Measurements from ENCODE around the gene PHKA1.
"Not testable (repeated sequence)": the region's sequence is repeated elsewhere in the genome, so short reads cannot be mapped to it uniquely, and the experiment has no call there.

The PHKA1 gene

GRCh38 chrX:72666451-72666850 lies 47.7 kb downstream of the PHKA1 start:
- no peak for DNase-seq (ENCODE audit: low spot score)

- DNase-seq (ENCODE audit: low spot score), result no peak
Observed at GRCh38 chrX:72663737-72664136, 50.4 kb downstream of the PHKA1 start.

- no peak for DNase-seq (ENCODE audit: low spot score)
Observed at GRCh38 chrX:72662020-72662747, 51.9 kb downstream of the PHKA1 start.

DNA sequence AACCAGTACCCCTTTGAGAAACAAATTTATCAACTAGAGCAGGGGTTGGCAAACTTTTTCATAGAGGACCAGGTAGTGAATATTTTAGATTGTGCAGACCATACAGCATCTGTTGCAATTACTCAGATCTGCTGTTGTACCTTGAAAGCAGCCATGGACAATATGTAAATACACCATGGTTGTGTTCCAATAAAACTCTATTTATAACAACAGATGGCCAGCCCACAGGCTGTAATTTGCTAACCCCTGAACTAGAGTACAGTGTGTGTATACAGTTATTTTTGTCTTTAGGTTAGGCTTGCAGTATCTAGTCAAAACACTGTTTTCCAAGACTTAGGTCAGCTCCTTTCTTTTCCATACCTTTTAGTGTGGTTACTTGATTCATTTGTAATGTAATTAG lies 54.4 kb downstream of the PHKA1 start:
- no peak for DNase-seq (ENCODE audit: low spot score)

- DNase-seq (ENCODE audit: low spot score), result peak; percentile 17
Observed at GRCh38 chrX:72652082-72652481, 62.0 kb downstream of the PHKA1 start.

DNA sequence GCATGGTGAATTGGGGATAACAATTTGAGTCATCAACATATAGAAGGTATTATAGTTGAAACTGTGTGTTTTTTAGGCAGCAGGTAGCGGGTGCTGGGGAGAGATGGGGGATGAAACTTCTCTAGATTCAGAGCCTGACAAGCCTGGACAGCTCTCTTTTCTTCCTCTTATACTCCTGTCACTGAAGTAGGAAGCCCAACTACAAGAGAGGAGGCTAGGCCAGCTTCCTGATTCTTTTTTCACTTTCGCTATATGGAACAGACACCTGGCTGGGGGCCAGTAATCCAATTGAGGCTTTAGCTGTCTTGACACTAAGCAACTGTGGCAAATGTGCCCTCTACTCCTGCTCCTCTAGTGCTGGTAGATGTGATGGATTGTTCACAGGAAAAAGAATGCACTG lies 69.2 kb downstream of the PHKA1 start:
- peak; percentile 19 for DNase-seq (ENCODE audit: low spot score)

GRCh38 chrX:72641611-72642010 lies 72.5 kb downstream of the PHKA1 start:
- no peak for DNase-seq (ENCODE audit: low spot score)

DNA sequence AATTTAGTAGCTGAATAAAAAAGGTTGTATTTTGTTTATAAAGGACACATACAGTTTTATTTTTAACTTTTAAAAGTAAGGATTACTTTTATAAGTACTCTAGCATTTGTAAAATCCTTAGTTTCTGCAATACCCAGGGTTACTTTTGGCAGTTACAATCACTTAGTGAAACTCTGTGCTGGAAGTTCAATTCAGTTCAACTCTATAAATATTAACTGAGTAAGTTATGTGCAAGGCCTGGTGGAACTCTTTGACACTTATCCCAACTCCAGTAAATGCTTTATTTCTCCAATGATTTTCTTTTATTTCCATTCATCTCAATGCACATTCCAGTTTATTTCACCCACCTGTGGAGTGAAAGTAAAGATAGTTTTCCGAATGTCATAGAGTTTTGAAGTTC lies 78.2 kb downstream of the PHKA1 start:
- no peak for DNase-seq (ENCODE audit: low spot score)

DNA sequence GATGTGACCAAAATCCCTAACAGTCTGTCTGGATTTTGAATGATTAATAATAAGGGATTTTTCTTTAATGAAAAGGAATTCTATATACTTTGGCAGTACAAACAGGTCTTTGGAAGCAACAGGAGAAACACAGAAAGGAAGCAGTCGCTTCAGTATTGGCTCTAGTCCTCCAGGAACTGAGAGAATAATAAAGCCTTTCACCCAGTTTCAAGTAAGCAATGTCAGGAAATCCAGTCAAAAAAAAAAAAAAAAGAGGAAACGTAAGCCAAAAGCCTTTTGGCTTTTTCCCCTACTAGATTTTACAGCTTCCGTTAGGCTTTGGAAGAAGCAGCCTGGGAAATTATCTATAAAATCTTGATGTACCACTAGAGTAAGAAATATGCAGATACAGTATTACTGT lies 79.8 kb downstream of the PHKA1 start:
- peak; percentile 52 for DNase-seq (ENCODE audit: low spot score)

DNA sequence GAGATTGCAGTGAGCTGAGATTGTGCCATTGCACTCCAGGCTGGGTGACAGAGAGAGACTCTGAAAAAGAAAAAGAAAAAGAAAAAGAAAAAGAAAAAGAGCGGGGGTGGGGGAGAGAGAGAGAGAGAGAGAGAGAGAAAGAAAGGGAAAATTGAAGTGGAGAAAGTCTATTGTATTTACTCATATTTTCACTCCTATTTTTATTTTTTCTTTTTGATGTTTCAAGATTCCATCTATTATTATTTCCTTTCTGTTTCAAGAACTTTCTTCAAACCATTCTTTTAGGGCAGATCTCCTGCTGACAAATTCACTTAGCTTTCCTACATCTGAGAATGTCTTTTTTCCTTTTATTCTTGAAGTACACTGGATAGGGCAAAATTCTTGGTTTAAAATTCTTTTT lies 83.9 kb downstream of the PHKA1 start:
- DNase-seq (ENCODE audit: low spot score), result no peak

GRCh38 chrX:72624194-72624593 lies 89.9 kb downstream of the PHKA1 start:
- DNase-seq (ENCODE audit: low spot score), result no peak

GRCh38 chrX:72621625-72622485 lies 92.3 kb downstream of the PHKA1 start:
- no peak for DNase-seq (ENCODE audit: low spot score)

GRCh38 chrX:72621163-72621562 lies 92.9 kb downstream of the PHKA1 start:
- DNase-seq (ENCODE audit: low spot score), result no peak

DNA sequence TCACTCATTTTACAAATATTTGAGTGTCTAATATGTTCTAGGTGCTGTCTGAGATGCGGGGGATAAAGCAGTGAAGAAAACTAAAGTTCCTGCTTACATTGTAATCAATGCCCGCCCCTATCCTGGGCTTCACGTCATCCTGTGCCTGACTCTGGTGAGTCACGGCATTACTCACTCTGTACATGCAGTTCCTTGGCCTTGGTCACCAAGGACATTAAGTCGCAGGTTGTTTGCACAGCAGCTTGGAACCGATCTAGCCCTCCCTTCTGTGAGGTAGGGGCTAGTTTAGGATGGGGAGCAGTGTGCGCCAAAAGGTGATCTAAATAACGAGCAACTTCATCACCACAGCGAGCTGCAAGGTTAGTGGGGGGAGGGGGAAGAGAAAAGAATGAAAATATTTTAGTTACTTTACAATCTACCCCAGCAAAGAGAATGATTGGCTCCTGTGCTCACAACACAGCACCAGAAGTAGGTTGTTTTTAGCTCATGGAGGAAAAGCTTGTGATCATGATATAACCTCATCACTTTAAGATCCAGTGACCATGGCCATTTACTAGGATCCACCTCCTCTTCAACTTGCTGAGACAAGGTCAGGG lies 93.5 kb downstream of the PHKA1 start:
- DNase-seq (ENCODE audit: low spot score), result no peak

- DNase-seq (ENCODE audit: low spot score), result no peak
Observed at GRCh38 chrX:72609313-72609712, 104.8 kb downstream of the PHKA1 start.

- no peak for DNase-seq (ENCODE audit: low spot score)
Observed at GRCh38 chrX:72604705-72605104, 109.4 kb downstream of the PHKA1 start.

- no peak for DNase-seq (ENCODE audit: low spot score)
Observed at GRCh38 chrX:72604112-72604511, 110.0 kb downstream of the PHKA1 start.

DNA sequence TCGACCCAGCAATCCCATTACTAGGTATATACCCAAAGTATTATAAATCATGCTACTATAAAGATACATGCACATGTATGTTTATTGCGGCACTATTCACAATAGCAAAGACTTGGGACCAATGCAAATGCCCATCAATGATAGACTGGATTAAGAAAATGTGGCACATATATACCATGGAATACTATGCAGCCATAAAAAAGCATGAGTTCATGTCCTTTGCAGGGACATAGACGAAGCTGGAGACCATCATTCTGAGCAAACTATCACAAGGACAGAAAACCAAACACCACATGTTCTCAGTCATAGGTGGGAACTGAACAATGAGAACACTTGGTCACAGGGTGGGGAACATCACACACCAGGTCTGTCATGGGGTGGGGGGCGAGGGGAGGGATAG lies 123.1 kb downstream of the PHKA1 start:
- not testable (repeated sequence) for DNase-seq (ENCODE audit: low spot score)

DNA sequence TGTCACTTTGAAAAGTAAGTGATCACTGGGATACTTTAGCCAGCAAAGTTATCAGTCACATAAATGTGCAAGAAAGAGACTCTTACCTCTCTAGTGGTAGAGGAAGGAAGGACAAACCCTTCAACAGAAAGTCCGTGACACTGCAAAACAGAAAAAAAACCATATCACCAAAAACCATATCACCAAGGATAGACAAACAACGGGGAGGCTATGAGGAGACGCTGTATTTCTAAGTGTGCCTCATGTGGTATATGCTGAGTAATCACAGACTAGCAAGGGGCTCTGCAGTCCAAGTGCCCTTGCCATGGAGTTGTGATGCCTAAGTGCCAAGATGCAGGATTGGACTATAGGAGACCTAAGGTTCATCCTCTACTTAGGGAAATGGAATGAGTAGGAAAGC lies 129.9 kb downstream of the PHKA1 start:
- DNase-seq (ENCODE audit: low spot score), result no peak

DNA sequence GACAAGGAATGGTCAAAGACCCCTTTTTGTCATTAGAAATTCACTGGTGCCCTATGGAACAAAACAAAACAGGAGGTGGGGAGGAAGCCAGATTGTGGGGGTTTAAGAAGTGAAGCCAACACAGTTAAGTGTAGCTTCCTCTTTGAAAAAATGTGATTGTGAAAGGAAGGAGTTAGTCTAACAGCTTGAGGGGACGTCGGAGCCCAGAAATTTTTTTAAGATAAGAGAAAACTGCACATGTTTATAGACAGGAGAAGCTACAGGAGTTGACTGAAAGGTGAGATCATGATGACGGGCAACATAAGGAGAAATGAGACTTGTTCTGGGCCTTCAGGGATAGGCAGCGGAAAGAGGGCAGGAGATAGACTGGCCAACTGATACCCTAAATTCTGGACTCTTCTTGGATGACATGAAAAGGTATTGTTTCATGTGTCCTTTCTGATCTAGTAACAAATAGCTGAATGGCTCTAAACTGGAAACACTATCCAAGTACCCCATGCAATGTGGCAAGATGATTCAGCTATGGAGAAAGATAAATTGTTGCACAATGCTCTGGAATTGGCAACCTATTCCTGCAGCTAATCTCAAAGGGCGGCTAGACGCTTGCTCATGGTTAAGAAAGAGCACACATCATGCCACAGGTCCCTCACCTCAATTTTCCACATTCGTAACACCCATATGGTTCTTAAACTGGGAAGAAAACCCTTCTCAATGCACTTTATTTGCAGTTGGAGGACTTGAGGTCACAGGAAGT lies 137.8 kb downstream of the PHKA1 start:
- no peak for DNase-seq (ENCODE audit: low spot score)

DNA sequence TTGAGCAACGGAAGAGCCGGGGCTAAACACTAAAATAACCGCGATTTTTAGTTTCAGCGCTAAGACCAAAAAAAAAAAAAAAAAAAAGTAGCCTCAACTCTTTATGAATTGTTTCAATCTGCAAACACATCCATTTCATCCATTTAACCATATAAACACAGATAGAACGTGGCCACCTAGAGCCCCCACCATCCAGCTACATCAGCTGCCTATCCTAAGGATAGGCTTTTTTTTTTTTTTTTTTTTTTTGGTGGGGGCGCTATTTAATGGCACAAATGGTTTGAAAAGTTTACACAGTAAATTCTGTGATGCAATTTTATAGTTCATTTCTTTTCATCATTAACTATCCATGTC lies 141.0 kb downstream of the PHKA1 start:
- DNase-seq (ENCODE audit: low spot score), result no peak

Data from globus pallidus (tissue), 1 donor.